HL-60/S4 treated with retinoic acid at 250 ng/mL for 4 days and 3 days (cell line): ENCODE results near the gene MFSD8.
"Not testable (repeated sequence)": the region's sequence is repeated elsewhere in the genome, so short reads cannot be mapped to it uniquely, and the experiment has no call there.

Experiments
- in situ Hi-C: fragments of 300-500 bp; cut with MboI; formaldehyde crosslinking; loops from 2 replicates; pipeline ENCODE4 v1.7.0; 2022; ENCODE audit warnings: low sequenced_read_pairs

Gene MFSD8

DNA sequence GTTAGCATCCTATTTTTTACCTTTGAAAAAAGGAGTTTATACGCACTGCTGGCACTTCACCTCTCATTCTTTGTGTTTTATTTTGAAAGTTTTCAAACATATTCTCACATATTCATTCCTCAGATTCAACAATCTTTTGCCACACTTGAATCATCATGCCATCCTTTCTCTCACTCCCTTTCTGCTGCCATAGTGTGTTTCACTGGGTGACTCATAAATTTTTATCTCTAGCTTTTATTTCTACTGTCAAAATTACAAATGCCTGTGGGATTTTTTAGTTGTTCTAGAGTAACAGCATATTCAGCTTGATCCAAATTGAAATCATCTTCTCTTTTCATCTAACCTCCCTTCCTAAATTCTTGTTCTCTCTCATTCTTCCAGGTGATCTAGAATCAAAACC lies 28.0 kb downstream of the MFSD8 start:
- in situ Hi-C loops: no loop called here

GRCh38 chr4:127931836-127932235 lies 33.1 kb downstream of the MFSD8 start:
- in situ Hi-C loops: not testable (repeated sequence)

- in situ Hi-C loops: no loop called here
Observed at GRCh38 chr4:127930175-127930574, 34.8 kb downstream of the MFSD8 start.

DNA sequence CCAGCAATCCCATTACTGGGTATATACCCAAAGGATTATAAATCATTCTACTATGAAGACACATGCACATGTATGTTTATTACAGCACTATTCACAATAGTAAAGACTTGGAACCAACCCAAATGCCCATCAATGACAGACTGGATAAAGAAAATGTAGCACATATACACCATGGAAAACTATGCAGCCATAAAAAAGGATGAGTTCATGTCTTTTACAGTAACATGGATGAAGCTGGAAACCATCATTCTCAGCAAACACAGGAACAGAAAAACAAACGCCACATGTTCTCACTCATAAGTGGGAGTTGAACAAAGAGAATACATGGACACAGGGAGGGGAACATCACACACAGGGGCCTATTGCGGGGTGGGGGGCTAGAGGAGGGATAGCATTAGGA lies 39.3 kb downstream of the MFSD8 start:
- in situ Hi-C loops: not testable (repeated sequence)

GRCh38 chr4:127922226-127922625 lies 42.7 kb downstream of the MFSD8 start:
- in situ Hi-C loops: no loop called here

GRCh38 chr4:127920521-127920920 lies 44.5 kb downstream of the MFSD8 start:
- in situ Hi-C loops: no loop called here

GRCh38 chr4:127917151-127917550 lies 47.8 kb downstream of the MFSD8 start:
- in situ Hi-C loops: no loop called here

GRCh38 chr4:127916512-127916911 lies 48.5 kb downstream of the MFSD8 start:
- in situ Hi-C loops: no loop called here

- in situ Hi-C loops: no loop called here
Observed at GRCh38 chr4:127905029-127905428, 59.9 kb downstream of the MFSD8 start.

- in situ Hi-C loops: not testable (repeated sequence)
Observed at GRCh38 chr4:127899682-127900081, 65.3 kb downstream of the MFSD8 start.

- in situ Hi-C loops: no loop called here
Observed at GRCh38 chr4:127896528-127896927, 68.4 kb downstream of the MFSD8 start.

DNA sequence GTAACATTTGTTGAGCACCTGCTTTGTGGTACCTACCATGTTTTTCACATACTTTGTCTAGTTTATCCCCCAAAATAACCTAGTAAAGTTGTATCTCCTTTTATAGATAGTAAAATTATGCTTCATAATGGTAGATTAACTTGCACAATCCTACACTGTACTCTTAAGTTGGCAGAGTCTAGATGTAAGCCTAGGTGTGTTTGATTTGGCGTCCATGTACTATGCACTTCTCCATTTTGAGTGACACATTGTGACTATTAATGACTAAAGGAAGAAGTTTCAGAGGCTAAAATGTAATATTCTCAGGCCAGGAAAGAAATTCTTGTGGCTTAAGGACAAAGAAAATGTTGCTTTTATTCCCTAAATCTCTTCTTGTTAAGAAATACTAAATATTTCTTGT lies 68.9 kb downstream of the MFSD8 start:
- in situ Hi-C loops: no loop called here

- in situ Hi-C loops: no loop called here
Observed at GRCh38 chr4:127889903-127890302, 75.1 kb downstream of the MFSD8 start.

- in situ Hi-C loops: no loop called here
Observed at GRCh38 chr4:127888559-127888958, 76.4 kb downstream of the MFSD8 start.

DNA sequence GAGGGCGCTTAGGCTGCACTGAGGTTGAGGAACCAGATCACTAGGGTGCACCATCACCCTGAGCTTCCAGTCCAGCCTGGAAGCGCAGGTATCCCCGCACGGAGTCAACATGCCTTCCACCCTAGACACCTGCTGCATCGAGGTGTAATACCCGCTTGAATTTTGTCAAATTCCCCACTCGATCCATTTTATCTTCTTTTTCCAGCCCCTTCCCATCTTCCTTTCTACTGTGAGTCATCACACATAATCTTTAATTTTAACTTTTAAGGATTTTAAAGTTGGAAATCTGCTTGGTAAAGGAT lies 83.5 kb downstream of the MFSD8 start:
- in situ Hi-C loops: no loop called here

DNA sequence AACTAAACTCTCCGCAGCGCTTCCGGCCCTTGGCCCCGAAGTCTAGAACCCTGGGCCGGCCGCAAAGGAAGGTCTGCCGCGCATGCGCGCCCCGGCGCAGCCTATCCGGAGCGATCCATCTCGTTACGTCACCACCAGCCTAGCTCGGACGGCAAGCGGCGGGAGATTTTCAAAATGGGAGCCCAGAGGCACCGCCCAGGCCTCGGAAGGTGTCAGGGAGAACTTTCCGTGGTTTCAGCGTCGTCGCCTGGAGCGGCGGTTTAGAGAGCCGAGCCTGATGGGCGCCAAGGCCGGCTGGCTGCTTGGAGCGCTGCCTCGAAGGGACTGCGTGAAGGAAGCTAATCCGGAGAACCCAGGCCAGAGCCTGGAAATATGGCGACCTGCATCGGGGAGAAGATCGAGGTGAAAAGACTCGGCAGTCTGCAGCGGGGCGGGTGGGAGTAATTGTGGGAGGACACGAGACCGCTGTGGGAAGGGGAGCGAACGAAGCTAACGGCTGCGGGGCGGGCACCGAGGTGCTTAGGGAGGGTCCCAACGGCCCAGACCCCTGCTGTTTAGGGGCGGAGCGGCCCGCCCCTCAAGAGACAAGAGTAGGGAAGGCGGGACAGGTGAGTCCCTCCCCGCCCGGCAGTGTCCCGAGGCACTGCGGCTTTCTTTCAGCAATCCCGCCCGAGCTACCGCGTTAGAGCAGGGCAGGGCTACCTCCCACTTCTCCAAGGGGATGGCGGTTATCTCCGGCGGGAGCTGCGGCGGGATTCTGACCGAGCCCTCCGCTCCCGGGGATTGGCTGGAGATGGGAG lies 84.0 kb downstream of the MFSD8 start, which contains the start of gene PLK4:
Gene PLK4 (plus strand): TSS at position 131 of the 800 bp plus-strand sequence. CDS start 242 bp downstream, at position 373.
- in situ Hi-C loops: no loop called here

DNA sequence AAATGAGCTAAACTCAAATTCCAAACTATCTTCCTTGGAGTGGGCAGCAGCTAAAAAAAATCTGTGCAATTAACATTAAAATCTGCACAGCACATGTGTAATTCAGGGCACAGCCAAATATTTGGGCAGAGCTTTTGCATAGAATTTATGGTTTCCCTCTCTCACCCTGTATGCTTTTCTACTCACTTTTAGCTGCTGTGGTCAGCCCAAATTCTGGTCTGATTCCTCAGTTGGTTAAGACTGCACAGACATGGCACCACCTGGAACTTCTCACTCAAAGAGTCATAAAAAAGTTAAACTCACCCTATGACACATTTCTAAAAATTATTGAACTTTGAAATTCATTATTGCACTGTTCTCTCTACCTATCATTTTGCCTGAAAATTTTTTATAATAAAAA lies 89.2 kb downstream of the MFSD8 start:
- in situ Hi-C loops: no loop called here

GRCh38 chr4:127870688-127871087 lies 94.3 kb downstream of the MFSD8 start:
- in situ Hi-C loops: no loop called here

DNA sequence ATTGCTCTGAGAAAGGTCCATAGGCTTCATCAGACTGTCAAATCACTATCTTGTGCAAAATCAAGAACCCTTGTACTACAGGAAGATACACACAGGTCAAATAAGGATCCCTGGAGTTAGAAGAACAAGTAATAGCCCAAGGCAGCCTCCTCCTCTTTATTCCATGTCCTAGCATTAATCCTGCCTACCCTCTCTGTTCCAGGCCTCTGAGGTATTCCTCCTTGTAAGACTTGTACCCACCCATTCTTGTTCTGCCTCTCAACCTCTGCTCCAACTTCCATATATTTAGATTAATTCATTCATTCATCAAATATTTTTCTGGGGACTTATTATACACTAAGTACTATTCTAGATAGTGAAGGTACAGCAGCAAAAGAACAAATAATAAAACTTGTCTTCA lies 94.7 kb downstream of the MFSD8 start:
- in situ Hi-C loops: no loop called here

DNA sequence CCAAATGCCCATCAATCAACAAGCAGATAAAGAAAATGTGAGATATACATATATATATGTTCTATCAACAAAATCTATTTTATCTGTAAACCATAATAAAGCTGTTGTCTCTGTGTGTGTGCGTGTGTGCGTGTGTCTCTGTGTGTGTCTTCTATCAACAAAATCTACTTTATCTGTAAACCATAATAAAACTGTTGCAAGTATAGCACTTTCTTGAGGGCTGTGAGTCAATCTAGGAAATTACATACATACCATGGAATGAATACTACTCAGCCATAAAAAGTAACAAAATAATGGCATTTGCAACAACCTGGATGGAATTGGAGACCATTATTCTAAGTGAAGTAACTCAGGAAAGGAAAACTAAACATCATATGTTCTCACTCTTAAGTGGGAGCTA lies 96.8 kb downstream of the MFSD8 start:
- in situ Hi-C loops: no loop called here
